Sigmoid colon (tissue), 4 donors: ENCODE measurements around the gene YBX1.

Source experiments
- CTCF ChIP-seq, 4 experiments: fragments of 450-650 bp in 3 of 4; fragments of 200-600 bp in 1 of 4; IDR thresholded peaks; one replicate each; pipeline ENCODE4 v1.5.1; 2016 to 2019; ENCODE audit warnings: antibody characterized with exemption in 4 of 4, mild to moderate bottlenecking in 3 of 4, moderate library complexity in 2 of 4
- EP300 ChIP-seq, 4 donors: sonication (generic); formaldehyde crosslinking; IDR thresholded peaks; one replicate each; pipeline ENCODE4 v1.6.1; 2017; ENCODE audit warnings: antibody characterized with exemption in 4 of 4
- POLR2A ChIP-seq, 2 donors: fragments of 450-650 bp; IDR thresholded peaks; one replicate each; pipeline ENCODE4 v1.6.1; 2016; ENCODE audit warnings: antibody characterized with exemption in 2 of 2, mild to moderate bottlenecking in 2 of 2, moderate library complexity in 2 of 2
- POLR2AphosphoS5 ChIP-seq, 4 donors: sonication (generic); formaldehyde crosslinking; IDR thresholded peaks; one replicate each; pipeline ENCODE4 v1.6.1; 2017; ENCODE audit warnings: antibody characterized with exemption in 4 of 4

GRCh38 chr1:42741706-42742105, 59.5 kb downstream of the YBX1 start:
- TF ChIP-seq POLR2AphosphoS5 (IDR thresholded peaks at IDR 0.05) (no peak), EP300 (IDR thresholded peaks at IDR 0.05) (no peak), CTCF (IDR thresholded peaks at IDR 0.05) (no peak), POLR2A (IDR thresholded peaks at IDR 0.05) (no peak)
